EL (cell line): Measurements from ENCODE around the gene FLYWCH1.
A peak's percentile ranks its signal among the peaks of the same experiment; 100 is the strongest.

Experiments
- DNase-seq: peaks from one replicate; pipeline ENCODE4 v3.0.0-alpha.2; 2016

FLYWCH1 gene

GRCh38 chr16:2899564-2900072 is 12.1 kb upstream of the FLYWCH1 start:
- DNase-seq: no peak

GRCh38 chr16:2900526-2901075 is 11.1 kb upstream of the FLYWCH1 start:
- no peak for DNase-seq

- no peak for DNase-seq
Observed at GRCh38 chr16:2902337-2903130, 9.2 kb upstream of the FLYWCH1 start.

GRCh38 chr16:2904100-2904921 is 7.4 kb upstream of the FLYWCH1 start:
- peak; percentile 86 for DNase-seq

- DNase-seq: no peak
Observed at GRCh38 chr16:2904922-2905240, 6.8 kb upstream of the FLYWCH1 start.

- peak; percentile 99 for DNase-seq
Observed at GRCh38 chr16:2905241-2905987, 6.3 kb upstream of the FLYWCH1 start.

GRCh38 chr16:2905988-2906387 is 5.7 kb upstream of the FLYWCH1 start:
- no peak for DNase-seq

- DNase-seq: peak; percentile 49
Observed at GRCh38 chr16:2907084-2907753, 4.5 kb upstream of the FLYWCH1 start.

- peak; percentile 34 for DNase-seq
Observed at GRCh38 chr16:2910441-2910969, 1.2 kb upstream of the FLYWCH1 start.

- DNase-seq: peak; percentile 53
Observed at GRCh38 chr16:2912330-2913199, 834 bp downstream of the FLYWCH1 start.

- no peak for DNase-seq
Observed at GRCh38 chr16:2913603-2914002, 1.9 kb downstream of the FLYWCH1 start.

- no peak for DNase-seq
Observed at GRCh38 chr16:2914233-2914632, 2.5 kb downstream of the FLYWCH1 start.

- DNase-seq: no peak
Observed at GRCh38 chr16:2915196-2915929, 3.6 kb downstream of the FLYWCH1 start.

GRCh38 chr16:2919511-2920255 is 8.0 kb downstream of the FLYWCH1 start:
- peak; percentile 63 for DNase-seq

GRCh38 chr16:2923481-2923880 is 11.8 kb downstream of the FLYWCH1 start:
- no peak for DNase-seq

- no peak for DNase-seq
Observed at GRCh38 chr16:2924901-2925755, 13.4 kb downstream of the FLYWCH1 start.

GRCh38 chr16:2925951-2926649 is 14.4 kb downstream of the FLYWCH1 start:
- DNase-seq: no peak

- no peak for DNase-seq
Observed at GRCh38 chr16:2926650-2926999, 14.9 kb downstream of the FLYWCH1 start.
